ENCODE data around the gene PAPSS1. TPM values are rescaled to one million over a fixed set of nuclear protein-coding genes. Genes with fewer than 3 reads are reported as not detected.

PAPSS1 gene
- polyA plus RNA-seq, 1 donor (not counting 4 experiments of a cell fraction or from before 2014, with no cell fraction given): 95.2 TPM

- Histone ChIP-seq H3K9me1 (ENCODE audit: control insufficient read depth, extremely low read depth, insufficient read depth, low read length) (no peaks in the 10 kb centered on the region), H2AFZ (ENCODE audit: control insufficient read depth, low read length) (no peak overlapping the region), H3K27me3 (ENCODE audit: control insufficient read depth, extremely low read depth, insufficient read depth, low read length) (no peaks in the 10 kb centered on the region), H3K9me3 (ENCODE audit: control insufficient read depth, low read depth, low read length) (peaks cover 4% of the 10 kb centered on the region), H3K9ac (ENCODE audit: control insufficient read depth, extremely low read depth, insufficient read depth, low read length) (no peak overlapping the region), H3K4me3 (ENCODE audit: control insufficient read depth in 2 of 3, extremely low read depth in 1 of 3, insufficient read depth in 2 of 3, low read depth in 1 of 3, low read length in 3 of 3) (no peak overlapping the region), H3K4me1 (ENCODE audit: control insufficient read depth, extremely low read depth, insufficient read depth, low read length) (no peaks in the 10 kb centered on the region), H3K4me2 (ENCODE audit: control insufficient read depth, extremely low read depth, insufficient read depth, low read depth, low read length) (no peak overlapping the region), H4K20me1 (ENCODE audit: control insufficient read depth, extremely low read depth, insufficient read depth, low read length) (no peaks in the 10 kb centered on the region), H3K79me2 (ENCODE audit: control insufficient read depth, insufficient read depth, low read length) (no peaks in the 10 kb centered on the region), H3K27ac (ENCODE audit: control insufficient read depth, insufficient read depth, low read length) (no peak overlapping the region), H3K36me3 (ENCODE audit: control insufficient read depth in 2 of 2, extremely low read depth in 1 of 2, insufficient read depth in 2 of 2, low read length in 2 of 2) (no peaks in the 10 kb centered on the region)
- no peak for DNase-seq (ENCODE audit: low read depth, low spot score)
- TF ChIP-seq EZH2 (IDR thresholded peaks at IDR 0.05; ENCODE audit: low read length): no peak
- no peak for TF ChIP-seq CTCF (optimal IDR thresholded peaks at IDR 0.05 in 1 of 3, IDR thresholded peaks at IDR 0.05 in 1 of 3, conservative IDR thresholded peaks at IDR 0.05 in 1 of 3; ENCODE audit: extremely low read depth in 1 of 3, insufficient read depth in 2 of 3, low read length in 3 of 3)
- FAIRE-seq: no peak
- dilution Hi-C loops (cut with MboI; ENCODE audit: extremely low pct_ligation_motif_present, low sequenced_read_pairs): no loop called here
Measured at GRCh38 chr4:107593230-107593629, 126.8 kb downstream of the PAPSS1 start.

- dilution Hi-C loops (cut with MboI; ENCODE audit: extremely low pct_ligation_motif_present, low sequenced_read_pairs): no loop called here
- H3K4me1 ChIP-seq (ENCODE audit: control insufficient read depth, extremely low read depth, insufficient read depth, low read length): no peaks in the 10 kb centered on the region
- H3K4me3 ChIP-seq (ENCODE audit: control insufficient read depth in 2 of 3, extremely low read depth in 1 of 3, insufficient read depth in 2 of 3, low read depth in 1 of 3, low read length in 3 of 3): no peak overlapping the region
- H3K36me3 ChIP-seq (ENCODE audit: control insufficient read depth in 2 of 2, extremely low read depth in 1 of 2, insufficient read depth in 2 of 2, low read length in 2 of 2): no peaks in the 10 kb centered on the region
- DNase-seq (ENCODE audit: low read depth, low spot score) (no peak), FAIRE-seq (no peak)
- no peak overlapping the region for H3K27ac ChIP-seq (ENCODE audit: control insufficient read depth, insufficient read depth, low read length)
- H3K4me2 ChIP-seq (ENCODE audit: control insufficient read depth, extremely low read depth, insufficient read depth, low read depth, low read length): no peak overlapping the region
- TF ChIP-seq CTCF (optimal IDR thresholded peaks at IDR 0.05 in 1 of 3, IDR thresholded peaks at IDR 0.05 in 1 of 3, conservative IDR thresholded peaks at IDR 0.05 in 1 of 3; ENCODE audit: extremely low read depth in 1 of 3, insufficient read depth in 2 of 3, low read length in 3 of 3) (no peak), EZH2 (IDR thresholded peaks at IDR 0.05; ENCODE audit: low read length) (no peak)
- H3K27me3 ChIP-seq (ENCODE audit: control insufficient read depth, extremely low read depth, insufficient read depth, low read length): no peaks in the 10 kb centered on the region
- no peak overlapping the region for H3K9ac ChIP-seq (ENCODE audit: control insufficient read depth, extremely low read depth, insufficient read depth, low read length)
- H3K9me1 ChIP-seq (ENCODE audit: control insufficient read depth, extremely low read depth, insufficient read depth, low read length): no peaks in the 10 kb centered on the region
- no peaks in the 10 kb centered on the region for H3K79me2 ChIP-seq (ENCODE audit: control insufficient read depth, insufficient read depth, low read length)
- no peak overlapping the region for H2AFZ ChIP-seq (ENCODE audit: control insufficient read depth, low read length)
- peaks cover 4% of the 10 kb centered on the region for H3K9me3 ChIP-seq (ENCODE audit: control insufficient read depth, low read depth, low read length)
- no peaks in the 10 kb centered on the region for H4K20me1 ChIP-seq (ENCODE audit: control insufficient read depth, extremely low read depth, insufficient read depth, low read length)
Measured at GRCh38 chr4:107592519-107592918, 127.5 kb downstream of the PAPSS1 start.

Data from keratinocyte (primary cell).